Transverse colon (tissue), 4 donors: ENCODE results near the gene METTL24. TPM values are rescaled to one million over a fixed set of nuclear protein-coding genes. Genes with fewer than 3 reads are reported as not detected.

ENCODE experiments used
- DNase-seq: peaks from one replicate; pipeline ENCODE4 v3.0.0-alpha.2; 2019
- H3K27ac ChIP-seq, 4 donors: fragments of 200-600 bp; sonication (generic); 2 replicates each; pipeline ENCODE4 v1.5.1; 2016 to 2018; ENCODE audit warnings: inconsistent platforms in 4 of 4
- H3K27me3 ChIP-seq: fragments of 200-600 bp; sonication (generic); 2 replicates; pipeline ENCODE4 v1.5.1; 2017; ENCODE audit warnings: inconsistent platforms
- H3K36me3 ChIP-seq, 4 donors: fragments of 200-600 bp; sonication (generic); 2 replicates each; pipeline ENCODE4 v1.5.1; 2017 to 2019; ENCODE audit warnings: inconsistent platforms in 4 of 4
- H3K4me1 ChIP-seq, 4 donors: fragments of 200-600 bp; sonication (generic); 2 replicates each; pipeline ENCODE4 v1.5.1; 2017 to 2020; ENCODE audit warnings: inconsistent platforms in 4 of 4
- H3K4me3 ChIP-seq, 4 donors: fragments of 200-600 bp; sonication (generic); 1 replicate in 1 of 4; 2 replicates in 3 of 4; pipeline versions ENCODE4 v1.5.1 to v1.6.1; 2017 to 2019; ENCODE audit warnings: inconsistent platforms in 4 of 4
- H3K9me3 ChIP-seq, 2 donors: fragments of 200-600 bp; sonication (generic); 2 replicates each; pipeline ENCODE4 v1.5.1; 2017 to 2019; ENCODE audit warnings: inconsistent platforms in 2 of 2
- EP300 ChIP-seq: sonication (generic); formaldehyde crosslinking; IDR thresholded peaks from one replicate; pipeline ENCODE4 v1.6.1; 2017; ENCODE audit warnings: antibody characterized with exemption, low read depth
- POLR2A ChIP-seq: fragments of 450-650 bp; IDR thresholded peaks from one replicate; pipeline ENCODE4 v1.6.1; 2016; ENCODE audit warnings: antibody characterized with exemption, mild to moderate bottlenecking, moderate library complexity
- POLR2AphosphoS5 ChIP-seq, 3 donors: sonication (generic); formaldehyde crosslinking; IDR thresholded peaks; one replicate each; pipeline ENCODE4 v1.6.1; 2016; ENCODE audit warnings: antibody characterized with exemption in 3 of 3
- WGBS, 2 donors: methylation state at CpG; one replicate each; pipeline ENCODE4 v1.1.5; 2018; ENCODE audit warnings: low coverage in 1 of 2; 5-methylcytosine and 5-hydroxymethylcytosine counted together
- in situ Hi-C, 4 donors: fragments of 200-750 bp; cut with MboI; loops; one replicate each; pipeline versions ENCODE4 v1.15.0 to v1.15.1; 2017; ENCODE audit warnings: low sequenced_read_pairs in 3 of 4, low pct_ligation_motif_present in 1 of 4, low pct_unique_long_range_greater_than_20kb in 1 of 4
- intact Hi-C: fragments of 100-400 bp; cut with DNase I; formaldehyde crosslinking; loops from one replicate; pipeline ENCODE4 v1.15.1; 2023; ENCODE audit warnings: low total_unique reads
- total RNA-seq, 4 donors: library from RNA; depleted of rRNA; stranded (reverse); fragments of >200 nt; gene quantifications; one replicate each; pipeline ENCODE4 v1.1.0, GENCODE V29; 2016
- TF ChIP-seq, protein P1 (sequence below), 5 experiments: fragments of 200-600 bp in 3 of 5; fragments of 450-650 bp in 2 of 5; sonication (generic) in 3 of 5; IDR thresholded peaks; 1 replicate in 2 of 5; 2 replicates in 3 of 5; pipeline ENCODE4 v1.5.1; 2016 to 2017; ENCODE audit warnings: antibody characterized with exemption in 5 of 5, inconsistent platforms in 3 of 5, mild to moderate bottlenecking in 2 of 5, moderate library complexity in 1 of 5

Gene METTL24
- total RNA-seq, 4 donors from 2014 or later, result 1.4 to 59.9 (median 14.7) TPM

DNA sequence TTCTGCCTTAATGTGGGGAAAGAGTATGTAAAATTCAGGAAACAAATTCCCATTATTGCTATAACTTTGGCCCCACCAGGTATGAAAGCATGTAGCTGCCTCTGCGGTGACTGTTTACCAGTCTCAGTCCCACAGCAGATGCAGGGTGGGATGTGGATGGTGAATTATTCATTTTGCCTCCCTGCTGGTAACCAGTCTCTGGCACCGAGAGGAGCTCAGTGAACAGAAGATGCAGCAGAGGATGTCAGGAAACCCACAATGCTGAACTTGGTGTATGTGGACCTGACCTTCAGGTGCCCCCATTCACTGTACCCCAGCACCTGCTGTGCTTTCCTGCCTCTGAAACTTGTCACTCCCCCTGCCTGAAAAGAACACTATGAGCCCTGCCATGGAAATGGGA, 8.8 kb upstream of the METTL24 start:
- 93% methylated on average over 2 of the region's 2 CpGs; no CpG with 5 or more reads in 1 of the 2 donors for WGBS, 2 donors
- no peaks in the 10 kb centered on the region for H3K27me3 ChIP-seq
- no peak overlapping the region for H3K4me3 ChIP-seq
- intact Hi-C loops (loop anchor here (5.0 kb wide), 1 partner anchor 1885 kb away; the partner anchor contains the start of gene LAMA4), in situ Hi-C loops (no loop called here)
- TF ChIP-seq POLR2AphosphoS5 (IDR thresholded peaks at IDR 0.05) (no peak), POLR2A (no peak), EP300 (no peak)
- TF ChIP-seq, protein P1, sequence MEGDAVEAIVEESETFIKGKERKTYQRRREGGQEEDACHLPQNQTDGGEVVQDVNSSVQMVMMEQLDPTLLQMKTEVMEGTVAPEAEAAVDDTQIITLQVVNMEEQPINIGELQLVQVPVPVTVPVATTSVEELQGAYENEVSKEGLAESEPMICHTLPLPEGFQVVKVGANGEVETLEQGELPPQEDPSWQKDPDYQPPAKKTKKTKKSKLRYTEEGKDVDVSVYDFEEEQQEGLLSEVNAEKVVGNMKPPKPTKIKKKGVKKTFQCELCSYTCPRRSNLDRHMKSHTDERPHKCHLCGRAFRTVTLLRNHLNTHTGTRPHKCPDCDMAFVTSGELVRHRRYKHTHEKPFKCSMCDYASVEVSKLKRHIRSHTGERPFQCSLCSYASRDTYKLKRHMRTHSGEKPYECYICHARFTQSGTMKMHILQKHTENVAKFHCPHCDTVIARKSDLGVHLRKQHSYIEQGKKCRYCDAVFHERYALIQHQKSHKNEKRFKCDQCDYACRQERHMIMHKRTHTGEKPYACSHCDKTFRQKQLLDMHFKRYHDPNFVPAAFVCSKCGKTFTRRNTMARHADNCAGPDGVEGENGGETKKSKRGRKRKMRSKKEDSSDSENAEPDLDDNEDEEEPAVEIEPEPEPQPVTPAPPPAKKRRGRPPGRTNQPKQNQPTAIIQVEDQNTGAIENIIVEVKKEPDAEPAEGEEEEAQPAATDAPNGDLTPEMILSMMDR (IDR thresholded peaks at IDR 0.05), result no peak
- H3K9me3 ChIP-seq, result no peaks in the 10 kb centered on the region
- no peaks in the 10 kb centered on the region for H3K36me3 ChIP-seq
- H3K27ac ChIP-seq, result no peak overlapping the region
- no peak for DNase-seq
- peaks cover 0 to 5% (median 0%) of the 10 kb centered on the region in 4 donors for H3K4me1 ChIP-seq

DNA sequence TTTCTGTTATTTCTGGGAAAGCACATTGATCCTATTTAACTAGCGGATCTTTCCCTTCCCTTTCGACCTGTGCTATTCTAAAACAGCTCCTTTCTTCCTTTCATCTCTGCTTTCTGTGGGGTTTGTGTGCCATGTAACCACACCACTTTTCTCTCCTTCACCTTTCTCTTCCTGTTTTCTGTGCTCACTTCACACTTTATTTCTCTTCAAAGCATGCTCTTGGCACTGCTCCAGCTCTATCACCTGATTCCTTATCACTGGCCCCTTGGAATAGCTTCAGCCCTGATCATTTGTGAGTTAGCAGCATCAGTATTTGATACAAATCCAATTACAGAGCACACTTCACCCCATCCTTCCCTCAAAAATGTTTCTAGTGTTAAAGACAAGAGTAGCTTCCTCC, 8.1 kb upstream of the METTL24 start:
- no peaks in the 10 kb centered on the region for H3K9me3 ChIP-seq
- intact Hi-C loops (loop anchor here (5.0 kb wide), 1 partner anchor 1886 kb away; the partner anchor contains the start of gene LAMA4), in situ Hi-C loops (no loop called here)
- H3K4me1 ChIP-seq, result peaks cover 0 to 5% (median 0%) of the 10 kb centered on the region in 4 donors
- no peak overlapping the region for H3K4me3 ChIP-seq
- TF ChIP-seq POLR2A, result no peak
- TF ChIP-seq, protein P1 (IDR thresholded peaks at IDR 0.05), result no peak
- no peak for TF ChIP-seq EP300
- no peak for TF ChIP-seq POLR2AphosphoS5 (IDR thresholded peaks at IDR 0.05)
- no peaks in the 10 kb centered on the region for H3K36me3 ChIP-seq
- H3K27me3 ChIP-seq, result no peaks in the 10 kb centered on the region
- H3K27ac ChIP-seq, result no peak overlapping the region
- 56 to 59% methylated on average over 2 of the region's 2 CpGs for WGBS, 2 donors
- DNase-seq, result no peak

GRCh38 chr6:110364364-110365105, 6.4 kb upstream of the METTL24 start:
- Histone ChIP-seq H3K9me3 (no peaks in the 10 kb centered on the region), H3K4me1 (peaks cover 0 to 6% (median 0%) of the 10 kb centered on the region in 4 donors), H3K36me3 (no peaks in the 10 kb centered on the region), H3K4me3 (no peak overlapping the region), H3K27ac (peak overlapping the region in 3 of 4 donors; percentile 50 to 63 (median 53)), H3K27me3 (peaks cover 4% of the 10 kb centered on the region)
- in situ Hi-C loops, result no loop called here
- WGBS, 2 donors, result 67 to 71% methylated on average over 3 to 5 of the region's 5 CpGs
- intact Hi-C loops, result loop anchor here (5.0 kb wide), 1 partner anchor 1888 kb away; the partner anchor contains the start of gene LAMA4
- TF ChIP-seq, protein P1 (IDR thresholded peaks at IDR 0.05), result no peak
- no peak for TF ChIP-seq EP300
- TF ChIP-seq POLR2AphosphoS5 (IDR thresholded peaks at IDR 0.05), result no peak
- no peak for TF ChIP-seq POLR2A
- no peak for DNase-seq

GRCh38 chr6:110363748-110364147, 5.6 kb upstream of the METTL24 start:
- WGBS, 2 donors, result 73 to 89% methylated on average over 1 to 3 of the region's 3 CpGs
- intact Hi-C loops, result no loop called here
- TF ChIP-seq POLR2AphosphoS5 (IDR thresholded peaks at IDR 0.05) (peak in 2 of 3 donors; percentile 11 to 13), POLR2A (no peak)
- Histone ChIP-seq H3K4me3 (no peak overlapping the region), H3K4me1 (peaks cover 0 to 14% (median 0%) of the 10 kb centered on the region in 4 donors), H3K9me3 (no peaks in the 10 kb centered on the region), H3K27me3 (peaks cover 12% of the 10 kb centered on the region), H3K27ac (peak overlapping the region; percentile 4 to 63 (median 52)), H3K36me3 (no peaks in the 10 kb centered on the region)
- in situ Hi-C loops, result no loop called here
- DNase-seq, result no peak
